ENCODE results near the gene DOK6.
"Not testable (repeated sequence)": the region's sequence is repeated elsewhere in the genome, so short reads cannot be mapped to it uniquely, and the experiment has no call there.

The DOK6 gene

DNA sequence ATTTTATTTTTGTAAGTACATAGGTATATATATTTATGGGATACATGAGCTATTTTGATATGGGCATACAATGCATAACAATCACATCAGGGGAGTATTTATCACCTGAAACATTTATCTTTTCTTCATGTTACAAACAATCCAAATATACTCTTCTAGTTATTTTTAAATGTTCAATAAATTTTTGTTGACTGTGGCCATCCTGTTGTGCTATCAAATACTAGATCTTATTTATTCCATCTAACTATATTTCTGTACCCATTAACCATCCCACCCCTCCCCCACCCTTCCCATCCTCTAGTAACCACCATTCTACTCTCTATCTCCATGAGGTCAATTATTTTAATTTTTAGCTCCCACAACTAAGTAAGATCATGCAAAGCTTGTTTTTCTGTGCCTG, 390.0 kb downstream of the DOK6 start:
- no peak for DNase-seq (ENCODE audit: low read depth in 2 of 2, low spot score in 1 of 2)

DNA sequence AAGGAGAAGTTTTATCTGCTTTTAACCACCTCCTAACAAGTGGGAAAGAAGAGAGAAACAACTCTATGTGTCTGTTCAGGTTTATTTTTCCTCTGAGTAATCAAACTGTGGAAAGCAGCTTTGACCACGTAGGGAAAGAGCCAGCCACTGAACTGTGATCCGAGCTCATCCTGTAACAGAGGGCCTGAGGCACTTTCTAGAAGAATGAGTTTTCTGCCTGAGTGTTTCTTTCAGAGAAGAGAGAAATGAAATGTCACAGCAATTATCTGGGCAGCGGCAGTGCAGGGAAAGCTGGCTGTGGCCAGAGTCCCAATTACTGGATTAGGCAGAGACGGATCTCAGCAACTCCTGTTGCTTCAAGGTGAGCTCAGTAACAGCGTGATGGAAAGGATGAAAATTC, 395.1 kb downstream of the DOK6 start:
- no peak for DNase-seq (ENCODE audit: low read depth in 2 of 2, low spot score in 1 of 2)

DNA sequence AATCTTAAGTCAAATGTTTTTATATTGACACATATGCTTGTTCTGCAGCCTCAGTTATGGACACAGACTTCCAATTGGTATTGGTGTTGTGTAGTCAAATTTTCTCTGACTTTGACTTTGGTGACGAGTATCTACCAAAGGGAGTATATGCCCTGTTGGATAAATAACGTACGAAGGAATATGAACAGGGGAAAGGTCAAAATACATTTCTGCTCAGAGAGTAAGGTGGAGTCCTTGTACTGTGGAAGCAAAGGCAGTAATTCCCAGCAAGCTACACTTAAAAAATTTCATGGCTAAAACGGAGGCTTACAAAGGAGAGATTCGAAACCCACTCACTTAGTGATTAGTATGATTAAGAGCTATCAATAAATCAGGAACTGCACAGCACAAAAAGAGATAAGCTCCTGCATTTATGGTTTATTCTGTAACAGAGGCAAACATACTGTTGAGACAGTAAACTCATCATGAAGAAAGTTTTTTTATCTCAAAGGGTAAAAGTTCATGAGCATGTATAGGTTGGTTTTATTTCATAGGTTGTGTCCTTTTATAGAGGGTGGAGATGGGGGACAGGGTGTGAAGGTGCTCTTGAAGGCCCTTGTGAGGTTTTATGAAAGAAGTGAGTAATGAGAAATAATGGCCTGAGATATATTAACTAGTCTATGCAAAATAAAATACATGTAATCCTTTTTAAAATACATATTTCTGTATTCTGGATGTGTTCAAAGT, 404.3 kb downstream of the DOK6 start:
- DNase-seq (ENCODE audit: low read depth in 2 of 2, low spot score in 1 of 2), result no peak

DNA sequence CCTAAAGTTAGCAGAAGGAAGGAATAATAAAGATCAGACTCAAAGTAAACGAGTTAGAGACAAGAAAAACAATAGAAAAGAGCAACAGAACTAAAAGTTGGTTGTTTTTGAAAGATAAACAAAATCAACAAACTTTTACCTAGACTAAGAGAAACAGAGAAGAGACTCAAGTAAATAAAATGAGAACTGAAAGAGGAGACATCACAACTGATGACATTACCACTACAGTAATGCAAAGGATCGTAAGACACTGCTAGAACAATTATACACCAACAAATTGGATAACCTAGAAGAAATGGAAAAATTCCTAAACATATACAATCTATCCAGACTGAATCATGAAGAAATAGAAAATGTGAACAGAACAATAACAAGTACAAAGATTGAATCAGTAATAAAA, 407.7 kb downstream of the DOK6 start:
- DNase-seq (ENCODE audit: low read depth in 2 of 2, low spot score in 1 of 2), result no peak

DNA sequence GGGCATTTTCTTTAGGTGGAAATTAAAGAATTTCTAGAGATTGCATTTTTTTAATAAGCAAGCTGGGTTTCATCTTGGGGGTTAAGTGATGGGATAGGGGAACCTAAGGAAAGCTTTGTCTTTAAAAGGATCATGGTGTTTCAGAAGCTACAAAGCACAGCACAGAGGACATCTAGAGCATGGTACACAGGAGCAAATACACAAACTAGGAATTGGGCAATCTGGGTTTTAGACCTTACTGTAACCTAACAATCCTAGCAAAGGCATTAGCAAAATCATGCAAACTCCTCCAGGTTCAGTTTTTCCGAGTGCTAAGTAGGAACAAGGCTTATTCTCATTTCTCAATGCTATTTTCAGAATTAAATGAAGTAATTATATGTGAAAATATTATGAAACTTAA, 412.9 kb downstream of the DOK6 start:
- DNase-seq (ENCODE audit: low read depth in 2 of 2, low spot score in 1 of 2), result no peak

DNA sequence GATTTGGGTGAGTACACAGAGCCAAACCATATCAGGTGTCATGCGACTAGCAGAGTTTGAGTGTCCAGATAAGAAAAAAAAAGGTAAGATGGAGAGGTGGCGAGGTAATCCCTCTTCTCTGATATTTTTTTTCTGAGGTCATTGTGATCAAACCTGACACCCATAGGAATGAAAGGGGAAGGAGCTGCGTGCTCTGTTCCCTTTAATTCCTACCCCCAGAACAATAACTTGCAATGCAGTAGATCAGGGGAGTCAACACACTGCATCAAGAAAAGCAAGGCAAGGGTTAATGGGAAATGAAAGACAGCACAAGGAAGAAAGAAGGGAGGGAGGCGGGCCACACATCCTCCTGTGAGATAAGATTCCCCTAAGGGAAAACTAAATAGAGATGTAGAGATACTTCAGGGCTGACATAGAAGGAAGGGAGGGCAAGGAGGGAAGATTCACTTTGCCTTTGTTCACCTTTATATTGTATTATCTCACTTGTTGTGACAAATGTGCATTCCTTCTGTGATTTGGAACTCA, 414.2 kb downstream of the DOK6 start:
- no peak for DNase-seq (ENCODE audit: low read depth in 2 of 2, low spot score in 1 of 2)

DNA sequence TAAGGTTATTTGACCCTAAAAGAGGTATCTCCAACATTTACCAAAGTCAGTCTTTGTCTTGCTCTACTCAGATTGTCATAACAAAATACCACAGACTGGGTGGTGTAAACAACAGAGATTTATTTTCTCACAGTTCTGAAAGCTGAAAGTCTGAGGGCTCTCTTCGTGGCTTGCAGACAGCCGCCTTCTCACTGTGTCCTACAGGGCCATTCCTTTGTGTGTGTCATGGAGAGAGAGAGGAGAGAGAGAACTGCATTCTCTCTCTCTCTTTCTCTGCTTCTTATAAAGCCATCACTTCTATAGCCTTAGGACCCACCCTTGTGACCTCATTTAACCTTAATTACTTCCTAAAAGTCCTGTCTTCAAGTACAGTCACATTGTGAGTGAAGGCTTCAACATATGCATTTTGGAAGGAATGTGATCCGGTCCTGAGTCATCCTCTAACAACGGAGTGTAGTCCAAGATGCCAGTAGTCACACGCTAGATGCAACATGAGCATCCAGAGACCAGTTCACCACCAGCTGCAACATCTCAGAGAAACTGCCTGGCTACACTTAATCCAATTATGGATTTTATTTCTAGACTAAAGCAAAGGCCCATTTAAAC, 416.8 kb downstream of the DOK6 start:
- DNase-seq (ENCODE audit: low read depth in 2 of 2, low spot score in 1 of 2), result no peak

DNA sequence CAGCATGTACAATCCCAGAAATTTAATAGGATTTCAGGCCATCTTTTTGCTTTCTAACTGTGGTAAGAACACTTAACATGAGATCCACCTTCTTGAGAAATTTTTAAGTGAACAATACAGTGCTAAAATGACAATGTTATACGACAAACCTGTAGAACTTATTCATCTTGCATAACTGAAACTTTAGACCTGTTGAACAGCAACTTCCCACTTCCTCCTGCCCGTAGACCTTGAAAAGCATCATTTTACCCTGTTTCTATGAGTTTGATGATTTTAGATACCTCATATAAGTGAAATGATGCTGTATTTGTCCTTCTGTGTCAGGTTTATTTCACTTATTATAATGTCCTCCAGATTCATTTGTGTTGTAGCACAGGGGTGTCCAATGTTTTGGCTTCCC, 418.8 kb downstream of the DOK6 start:
- DNase-seq (ENCODE audit: low read depth in 2 of 2, low spot score in 1 of 2), result no peak

DNA sequence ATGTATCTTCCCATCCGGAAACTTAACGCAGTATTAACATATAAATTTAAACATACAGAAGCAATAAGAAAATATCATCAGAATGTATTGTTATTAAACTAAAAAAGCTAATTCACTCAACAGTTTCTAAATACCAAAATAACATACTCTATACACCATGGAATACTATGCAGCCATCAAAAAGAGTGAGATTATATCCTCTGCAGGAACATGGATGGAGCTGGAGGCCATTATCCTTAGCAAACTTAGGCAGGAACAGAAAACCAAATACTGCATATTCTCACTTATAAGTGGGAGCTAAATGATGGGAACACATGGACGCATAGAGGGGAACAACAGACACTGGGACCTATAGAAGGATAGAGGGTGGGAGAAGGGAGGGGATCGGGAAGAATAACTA, 419.9 kb downstream of the DOK6 start:
- no peak for DNase-seq (ENCODE audit: low read depth in 2 of 2, low spot score in 1 of 2)

DNA sequence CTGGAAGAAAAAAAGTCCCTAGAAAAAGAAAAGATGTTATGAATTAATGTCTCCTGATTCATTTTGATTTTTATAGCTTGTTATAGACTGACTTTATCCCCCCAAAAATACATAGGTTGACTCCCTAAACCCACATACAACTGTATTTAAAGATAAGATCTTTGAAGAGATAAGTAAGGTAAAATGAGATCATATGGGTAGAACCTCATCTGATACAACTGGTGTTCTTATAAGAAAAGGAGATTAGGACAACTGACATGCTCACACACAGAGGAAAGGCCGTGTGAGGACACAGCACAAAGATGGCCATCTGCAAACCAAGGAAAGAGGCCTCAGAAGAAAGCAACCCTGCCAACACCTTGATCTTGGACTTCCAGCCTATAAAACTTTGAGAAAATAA, 429.5 kb downstream of the DOK6 start:
- no peak for DNase-seq (ENCODE audit: low read depth in 2 of 2, low spot score in 1 of 2)

DNA sequence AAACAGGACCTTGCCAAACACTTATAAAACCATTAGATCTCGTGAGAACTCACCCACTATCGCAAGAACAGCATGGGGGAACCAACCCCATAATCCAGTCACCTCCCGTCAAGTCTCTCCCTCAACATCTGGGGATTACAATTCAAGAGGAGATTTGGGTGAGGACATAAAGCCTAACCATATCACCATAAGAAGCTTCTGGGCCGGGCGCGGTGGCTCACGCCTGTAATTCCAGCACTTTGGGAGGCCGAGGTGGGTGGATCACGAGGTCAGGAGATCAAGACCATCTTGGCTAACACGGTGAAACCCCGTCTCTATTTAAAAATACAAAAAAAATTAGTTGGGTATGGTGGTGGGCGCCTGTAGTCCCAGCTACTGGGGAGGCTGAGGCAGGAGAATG, 434.3 kb downstream of the DOK6 start:
- DNase-seq (ENCODE audit: low read depth in 2 of 2, low spot score in 1 of 2), result not testable (repeated sequence)

DNA sequence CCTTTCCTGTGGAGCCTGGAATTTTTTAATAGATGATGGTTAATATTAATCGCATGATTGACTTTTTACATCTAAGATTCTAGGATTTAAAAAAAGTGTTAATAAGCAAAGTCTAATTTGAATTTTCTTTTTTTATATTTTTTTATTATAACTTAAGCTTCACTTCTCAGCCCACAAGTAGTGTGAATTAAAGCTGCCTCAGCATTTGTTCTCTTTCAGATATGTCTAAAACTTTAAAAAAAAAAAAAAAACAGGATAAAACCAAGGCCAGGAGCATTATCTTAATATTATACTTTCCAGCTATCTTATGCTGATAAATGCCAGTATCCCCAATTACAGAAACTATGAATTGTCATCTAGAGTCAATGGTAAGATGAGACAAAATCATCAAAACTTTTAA, 437.3 kb downstream of the DOK6 start:
- no peak for DNase-seq (ENCODE audit: low read depth in 2 of 2, low spot score in 1 of 2)

DNA sequence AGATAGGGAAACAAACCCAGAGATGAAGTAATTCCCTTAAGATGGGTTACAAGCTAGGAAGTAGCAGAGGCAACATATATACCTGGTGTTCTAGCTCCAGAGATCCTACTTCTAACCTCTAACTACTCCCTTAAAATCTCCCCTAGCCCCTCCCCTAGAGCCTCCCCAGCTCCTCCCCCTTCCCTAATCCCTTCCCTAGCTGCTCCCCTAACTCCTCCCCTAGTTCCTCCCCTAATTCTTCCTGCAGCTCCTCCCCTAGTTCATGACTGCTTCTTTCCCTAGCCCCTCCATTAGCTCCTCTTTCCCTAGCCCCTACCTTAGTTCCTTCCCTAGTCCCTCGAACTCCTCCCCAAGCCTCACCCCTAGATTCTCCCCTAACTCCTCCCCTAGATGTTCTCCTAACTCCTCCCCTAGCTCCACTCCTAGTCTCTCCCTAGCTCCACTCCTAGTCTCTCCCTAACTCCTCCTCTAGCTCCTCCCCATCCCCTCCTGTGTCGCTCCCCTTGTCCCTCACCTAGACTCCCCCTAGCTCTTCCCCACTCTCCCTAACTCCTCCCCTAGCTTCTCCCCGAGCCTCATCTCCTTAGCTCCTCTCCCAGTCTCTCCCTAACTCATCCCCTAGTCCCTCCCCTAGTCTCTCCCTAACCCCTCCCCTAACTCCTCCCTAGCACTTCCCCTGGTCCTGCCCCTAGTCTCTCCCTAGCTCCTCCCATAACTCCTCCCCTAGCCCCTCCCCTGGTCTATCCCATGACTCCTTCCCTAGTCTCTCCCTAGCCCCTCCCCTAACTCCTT, 438.1 kb downstream of the DOK6 start:
- no peak for DNase-seq (ENCODE audit: low read depth in 2 of 2, low spot score in 1 of 2)

DNA sequence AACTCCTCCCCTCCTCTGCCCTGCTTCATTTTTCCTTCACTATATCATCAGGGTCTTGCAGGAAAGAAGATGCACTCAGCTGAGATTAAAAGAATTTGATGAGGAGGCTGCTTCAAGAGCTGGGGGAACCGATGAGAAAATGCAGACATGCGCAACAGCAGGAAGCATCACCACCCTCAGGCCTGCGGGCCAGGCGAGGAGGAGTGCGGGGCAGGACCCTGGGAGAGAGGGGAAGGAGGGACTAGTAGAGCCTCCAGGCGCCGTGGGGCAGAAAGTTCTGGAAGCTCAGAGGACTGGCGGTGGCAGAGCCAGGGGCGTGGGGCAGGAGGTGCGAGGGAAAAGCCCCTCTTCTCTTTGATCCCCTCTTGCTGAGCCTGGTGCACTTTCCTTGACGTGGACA, 438.8 kb downstream of the DOK6 start:
- DNase-seq (ENCODE audit: low read depth in 2 of 2, low spot score in 1 of 2), result no peak

DNA sequence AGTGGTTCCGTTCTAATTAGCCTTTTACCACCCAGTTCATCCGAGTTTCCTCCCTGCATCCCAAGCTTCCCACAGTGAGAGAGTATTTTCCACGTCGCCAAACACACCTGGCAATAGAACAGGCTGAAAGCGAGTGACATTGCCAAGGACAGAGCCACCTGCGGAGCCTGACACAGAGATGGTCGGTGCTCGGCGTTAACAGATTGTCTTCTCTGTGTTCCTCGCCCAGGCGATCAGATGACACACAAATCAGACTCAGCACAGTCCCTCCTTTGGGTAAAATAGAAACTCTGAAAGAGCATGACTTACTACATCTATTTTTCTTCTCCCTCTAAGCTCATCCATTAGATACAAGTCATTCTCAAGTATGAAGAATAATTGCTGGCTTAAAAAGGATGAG, 439.3 kb downstream of the DOK6 start:
- no peak for DNase-seq (ENCODE audit: low read depth in 2 of 2, low spot score in 1 of 2)

DNA sequence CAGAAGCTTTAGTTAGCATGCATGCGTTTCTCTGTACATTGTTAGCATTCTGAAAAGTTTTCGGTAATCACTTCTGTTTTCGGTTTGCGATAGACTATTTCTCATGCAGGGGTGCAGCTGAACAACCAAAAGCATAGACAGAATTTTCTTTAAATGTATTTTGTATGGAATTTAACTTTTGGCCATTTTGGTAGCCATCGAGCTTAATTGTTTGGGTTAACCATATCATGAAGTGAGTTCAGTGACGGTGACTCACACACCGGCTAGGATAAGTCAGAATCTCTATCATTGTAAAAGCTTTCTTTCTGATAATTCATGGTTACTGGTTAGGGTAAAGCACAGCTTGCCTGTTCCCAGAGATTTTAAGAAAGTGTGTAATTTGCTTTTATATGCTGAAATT, 439.8 kb downstream of the DOK6 start:
- no peak for DNase-seq (ENCODE audit: low read depth in 2 of 2, low spot score in 1 of 2)

DNA sequence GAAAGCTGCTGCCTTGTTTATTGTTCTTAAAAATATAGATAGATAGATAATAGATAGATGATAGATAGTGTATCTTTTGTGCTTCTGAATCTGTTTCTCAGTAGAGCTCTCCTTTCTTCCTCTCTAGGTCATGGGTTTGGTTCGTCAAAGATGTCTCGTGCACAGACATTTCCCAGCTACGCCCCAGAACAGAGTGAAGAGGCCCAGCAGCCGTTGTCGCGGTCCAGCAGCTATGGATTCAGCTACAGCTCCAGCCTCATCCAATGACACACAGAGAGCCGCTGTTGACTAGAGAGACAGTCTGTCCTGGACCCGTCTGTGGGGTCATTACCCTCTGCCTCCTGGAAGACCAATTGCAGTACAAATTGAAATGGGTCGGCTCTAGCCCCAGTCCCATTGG, 440.4 kb downstream of the DOK6 start:
- DNase-seq (ENCODE audit: low read depth in 2 of 2, low spot score in 1 of 2), result no peak

DNA sequence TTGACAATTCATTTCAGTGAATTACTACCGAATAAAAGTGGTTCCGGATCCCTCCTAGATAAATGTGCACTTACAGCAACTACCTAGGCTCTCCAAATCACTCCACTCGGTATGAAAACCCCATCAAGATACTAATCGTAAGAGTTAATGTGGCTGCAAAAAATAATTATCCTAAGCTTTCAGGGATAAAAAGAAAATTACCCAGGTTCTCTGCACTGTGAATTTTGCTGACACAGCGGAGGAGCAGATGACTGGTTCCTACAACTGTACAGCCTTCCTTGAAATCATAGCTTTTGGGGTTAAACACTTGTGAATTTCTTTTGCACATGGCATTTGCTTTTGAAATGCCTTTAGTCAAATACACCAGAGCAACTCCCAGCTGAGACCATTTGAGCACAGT, 442.3 kb downstream of the DOK6 start:
- no peak for DNase-seq (ENCODE audit: low read depth in 2 of 2, low spot score in 1 of 2)

DNA sequence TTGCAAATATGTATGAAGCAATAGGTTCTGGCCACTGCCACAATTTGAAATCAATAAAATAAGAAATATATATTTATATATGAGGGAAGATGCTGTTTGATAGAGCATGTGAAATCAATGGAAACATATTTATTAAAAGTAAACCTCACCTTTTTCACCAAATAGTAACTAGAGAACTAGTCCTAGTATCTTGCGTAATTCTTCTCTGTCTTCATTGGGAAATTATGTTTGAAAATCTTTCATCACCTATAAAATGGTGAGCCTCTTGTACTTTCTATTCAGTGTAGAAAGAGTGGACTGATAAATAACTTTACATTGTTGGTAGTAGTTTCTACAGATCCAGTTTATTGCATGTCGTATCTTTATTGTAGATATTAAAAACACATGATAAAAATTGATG, 444.0 kb downstream of the DOK6 start:
- DNase-seq (ENCODE audit: low read depth in 2 of 2, low spot score in 1 of 2), result no peak

DNA sequence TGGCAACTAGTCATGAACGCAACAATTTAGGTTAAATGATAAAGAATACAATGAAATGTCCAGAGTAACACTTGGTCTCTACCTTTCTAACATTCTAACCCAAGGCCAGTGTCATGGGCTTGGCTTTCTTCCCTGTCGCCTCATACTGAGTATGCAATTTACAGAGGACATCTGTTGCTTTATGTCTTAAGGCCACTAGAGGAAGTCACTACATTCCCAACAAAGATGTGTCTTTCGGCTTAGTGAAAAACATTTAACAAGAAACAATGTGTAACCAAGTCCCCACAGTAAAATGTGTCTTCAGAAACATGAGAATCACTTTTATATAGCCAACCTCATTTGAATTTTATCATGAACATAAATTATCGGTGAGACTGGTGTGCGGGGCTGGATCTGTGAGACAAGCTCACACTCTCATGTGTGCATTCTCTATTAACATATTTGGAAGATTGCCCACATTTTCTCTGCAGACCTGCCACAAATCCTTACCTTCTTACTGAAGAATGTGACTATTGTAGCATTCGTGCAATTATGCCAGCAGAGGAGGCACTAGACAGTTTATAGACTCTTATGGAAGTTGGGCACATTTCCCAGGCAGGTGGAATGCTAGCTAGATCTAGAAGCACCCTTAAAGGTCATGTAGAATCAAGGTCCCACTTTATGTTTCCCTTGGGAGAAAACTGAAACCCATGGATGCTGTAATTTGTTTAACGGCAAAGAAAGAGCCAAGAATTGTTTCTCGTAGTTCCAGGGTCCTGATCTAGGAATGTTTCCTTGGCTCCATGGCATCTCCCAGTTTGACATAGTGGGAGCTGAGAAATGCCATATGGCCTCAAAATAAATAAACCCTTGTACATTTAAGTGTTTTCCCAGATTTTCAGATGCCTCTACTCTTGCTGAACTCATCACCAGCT, 445.2 kb downstream of the DOK6 start:
- no peak for DNase-seq (ENCODE audit: low read depth in 2 of 2, low spot score in 1 of 2)

DNA sequence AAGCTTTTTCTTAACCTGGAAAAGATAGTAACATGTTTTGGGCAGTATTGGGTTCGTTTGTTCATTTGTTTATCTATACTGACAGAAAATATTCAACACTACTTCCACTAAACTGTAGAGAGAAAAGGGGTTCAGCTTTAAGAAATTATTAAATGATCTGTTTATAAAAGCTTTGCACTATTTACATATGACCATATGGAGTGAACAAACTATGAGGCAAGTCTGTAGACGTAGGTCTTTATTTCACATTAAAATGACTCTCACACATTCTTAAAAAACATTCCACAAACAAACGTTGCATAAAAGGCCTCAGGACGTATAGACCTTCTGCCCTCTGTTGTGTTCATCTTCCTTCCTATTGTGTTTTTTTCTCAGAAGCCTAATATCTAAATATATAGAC, 452.4 kb downstream of the DOK6 start:
- no peak for DNase-seq (ENCODE audit: low read depth in 2 of 2, low spot score in 1 of 2)
